ENCODE results near the gene POU2F1.

DNA sequence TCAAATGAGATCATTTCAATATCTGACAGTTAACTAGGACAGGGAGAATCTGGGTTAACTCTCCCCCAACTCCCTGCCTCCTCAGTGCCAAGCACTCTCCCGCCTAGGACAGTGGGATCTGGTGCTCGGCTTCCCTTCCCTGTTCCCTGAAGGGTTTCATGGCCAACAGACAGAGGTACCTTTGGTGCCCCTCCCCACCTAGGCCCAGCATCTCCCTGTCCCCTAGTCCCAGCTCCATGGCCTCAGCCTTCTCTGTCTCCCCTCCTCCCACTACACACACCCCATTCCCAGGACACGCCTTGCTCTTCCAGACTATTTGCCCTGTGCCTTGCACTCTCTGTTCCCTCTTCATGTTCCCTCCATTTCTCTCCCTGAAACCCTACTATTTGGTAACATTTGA is 220.5 kb downstream of the POU2F1 start:
- TF ChIP-seq EP300 (IDR thresholded peaks at IDR 0.05): no peak
- TF ChIP-seq, protein P1, sequence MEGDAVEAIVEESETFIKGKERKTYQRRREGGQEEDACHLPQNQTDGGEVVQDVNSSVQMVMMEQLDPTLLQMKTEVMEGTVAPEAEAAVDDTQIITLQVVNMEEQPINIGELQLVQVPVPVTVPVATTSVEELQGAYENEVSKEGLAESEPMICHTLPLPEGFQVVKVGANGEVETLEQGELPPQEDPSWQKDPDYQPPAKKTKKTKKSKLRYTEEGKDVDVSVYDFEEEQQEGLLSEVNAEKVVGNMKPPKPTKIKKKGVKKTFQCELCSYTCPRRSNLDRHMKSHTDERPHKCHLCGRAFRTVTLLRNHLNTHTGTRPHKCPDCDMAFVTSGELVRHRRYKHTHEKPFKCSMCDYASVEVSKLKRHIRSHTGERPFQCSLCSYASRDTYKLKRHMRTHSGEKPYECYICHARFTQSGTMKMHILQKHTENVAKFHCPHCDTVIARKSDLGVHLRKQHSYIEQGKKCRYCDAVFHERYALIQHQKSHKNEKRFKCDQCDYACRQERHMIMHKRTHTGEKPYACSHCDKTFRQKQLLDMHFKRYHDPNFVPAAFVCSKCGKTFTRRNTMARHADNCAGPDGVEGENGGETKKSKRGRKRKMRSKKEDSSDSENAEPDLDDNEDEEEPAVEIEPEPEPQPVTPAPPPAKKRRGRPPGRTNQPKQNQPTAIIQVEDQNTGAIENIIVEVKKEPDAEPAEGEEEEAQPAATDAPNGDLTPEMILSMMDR (IDR thresholded peaks at IDR 0.05): no peak
- no peak for TF ChIP-seq POLR2A (IDR thresholded peaks at IDR 0.05)
- TF ChIP-seq POLR2AphosphoS5 (IDR thresholded peaks at IDR 0.05): no peak

Measured in suprapubic skin (tissue), 4 donors.